SW480 (cell line): ENCODE results near the gene PALM.
A peak's percentile ranks its signal among the peaks of the same experiment; 100 is the strongest.
"Not testable (repeated sequence)": the region's sequence is repeated elsewhere in the genome, so short reads cannot be mapped to it uniquely, and the experiment has no call there.

ENCODE experiments used
- DNase-seq: peaks from one replicate; pipeline ENCODE4 v3.0.0-alpha.2; 2016; ENCODE audit warnings: low spot score

The PALM gene

DNA sequence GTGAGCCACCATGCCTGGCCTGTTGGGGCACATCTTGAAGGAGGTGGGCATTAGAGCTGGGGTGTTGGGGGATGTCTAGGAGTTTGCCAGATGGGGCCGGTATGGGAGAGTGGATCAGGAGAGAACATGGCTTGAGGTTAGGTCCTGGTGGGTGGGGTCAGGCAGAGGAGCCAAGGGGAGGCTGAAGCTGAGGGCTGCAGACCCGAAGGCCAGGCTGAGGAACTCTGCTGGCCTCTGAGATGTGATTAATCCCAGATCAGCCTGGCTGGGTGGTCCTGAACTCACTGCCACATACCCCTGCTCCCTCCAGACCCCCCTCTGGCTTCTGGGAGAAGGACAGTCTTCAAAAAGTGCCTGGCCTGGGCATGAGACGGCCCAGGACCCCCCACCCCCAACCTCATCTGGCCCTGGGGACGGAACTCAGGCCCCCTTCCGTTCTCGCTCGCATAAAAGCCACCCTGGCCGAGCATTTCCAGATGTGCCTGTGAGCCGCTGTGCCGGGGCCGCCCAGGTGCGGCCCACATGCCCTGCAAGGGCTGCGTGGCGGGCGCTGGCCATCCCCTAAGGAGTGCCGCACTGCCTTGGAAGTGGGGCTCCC is 29.8 kb upstream of the PALM start:
- no peak for DNase-seq

GRCh38 chr19:679418-680286 is 29.1 kb upstream of the PALM start:
- DNase-seq, result no peak

- DNase-seq, result peak; percentile 90
Measured at GRCh38 chr19:680287-681028, 28.3 kb upstream of the PALM start.

DNA sequence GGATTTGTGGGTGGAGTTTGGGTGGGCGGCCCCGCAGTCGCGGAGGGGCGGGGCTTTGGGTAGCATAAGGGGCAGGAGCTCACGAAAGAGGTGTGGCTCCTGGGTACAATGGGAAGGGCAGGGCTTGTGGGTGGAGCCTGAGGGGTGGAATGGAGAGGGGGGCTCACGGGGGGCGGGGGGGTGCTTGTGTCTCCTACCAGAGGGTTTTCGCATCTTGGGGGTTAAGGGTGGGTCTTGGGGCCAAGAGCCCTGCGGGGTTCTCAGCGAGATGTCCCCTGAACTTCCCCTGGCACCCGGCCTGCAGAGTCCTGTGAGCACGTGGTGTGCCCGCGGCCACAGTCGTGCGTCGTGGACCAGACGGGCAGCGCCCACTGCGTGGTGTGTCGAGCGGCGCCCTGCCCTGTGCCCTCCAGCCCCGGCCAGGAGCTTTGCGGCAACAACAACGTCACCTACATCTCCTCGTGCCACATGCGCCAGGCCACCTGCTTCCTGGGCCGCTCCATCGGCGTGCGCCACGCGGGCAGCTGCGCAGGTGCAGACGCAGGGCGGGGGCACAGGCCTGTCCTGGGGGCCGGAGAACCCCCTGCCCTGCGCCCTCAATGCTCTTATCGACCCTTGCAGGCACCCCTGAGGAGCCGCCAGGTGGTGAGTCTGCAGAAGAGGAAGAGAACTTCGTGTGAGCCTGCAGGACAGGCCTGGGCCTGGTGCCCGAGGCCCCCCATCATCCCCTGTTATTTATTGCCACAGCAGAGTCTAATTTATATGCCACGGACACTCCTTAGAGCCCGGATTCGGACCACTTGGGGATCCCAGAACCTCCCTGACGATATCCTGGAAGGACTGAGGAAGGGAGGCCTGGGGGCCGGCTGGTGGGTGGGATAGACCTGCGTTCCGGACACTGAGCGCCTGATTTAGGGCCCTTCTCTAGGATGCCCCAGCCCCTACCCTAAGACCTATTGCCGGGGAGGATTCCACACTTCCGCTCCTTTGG is 27.4 kb upstream of the PALM start:
- DNase-seq, result no peak

GRCh38 chr19:682678-683320 is 25.9 kb upstream of the PALM start:
- DNase-seq, result no peak

- no peak for DNase-seq
Measured at GRCh38 chr19:685454-685931, 23.2 kb upstream of the PALM start.

GRCh38 chr19:686589-687297 is 22.0 kb upstream of the PALM start:
- no peak for DNase-seq

- DNase-seq, result no peak
Measured at GRCh38 chr19:687569-688166, 21.1 kb upstream of the PALM start.

DNA sequence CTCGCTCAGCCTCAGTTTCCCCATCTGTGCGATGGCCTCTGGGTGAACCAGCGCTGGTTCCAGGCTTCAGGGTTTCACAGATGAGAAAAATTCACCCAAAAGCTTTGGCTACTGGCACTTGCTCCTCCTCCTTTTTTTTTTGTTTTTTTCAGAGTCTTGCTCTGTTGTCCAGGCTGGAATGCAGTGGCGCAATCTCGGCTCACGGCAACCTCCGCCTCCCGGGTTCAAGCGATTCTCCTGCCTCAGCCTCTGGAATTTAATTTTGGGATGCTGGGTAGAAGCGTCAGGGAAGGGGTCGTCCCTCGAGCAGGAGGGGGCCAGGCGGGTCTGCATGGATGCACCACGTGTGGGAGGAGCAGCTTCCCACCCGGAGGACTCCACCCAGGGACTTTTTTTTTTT is 20.5 kb upstream of the PALM start:
- DNase-seq, result no peak

DNA sequence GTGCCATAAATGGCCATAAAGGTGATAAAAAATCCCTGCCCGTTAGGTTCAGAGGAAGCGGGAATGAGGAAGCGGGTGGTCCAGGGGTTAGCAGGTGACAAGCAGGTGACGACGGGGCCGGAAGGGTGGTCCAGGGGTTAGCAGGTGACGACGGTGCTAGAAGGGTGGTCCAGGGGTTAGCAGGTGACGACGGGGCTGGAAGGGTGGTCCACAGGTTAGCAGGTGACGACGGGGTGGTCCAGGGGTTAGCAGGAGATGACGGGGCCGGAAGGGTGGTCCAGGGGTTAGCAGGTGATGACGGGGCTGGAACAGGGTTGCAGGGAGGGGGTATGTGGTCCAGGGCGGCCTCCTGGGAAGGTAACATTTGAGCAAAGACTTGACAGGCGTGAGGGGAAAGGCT is 19.7 kb upstream of the PALM start:
- no peak for DNase-seq

- no peak for DNase-seq
Measured at GRCh38 chr19:690203-690602, 18.5 kb upstream of the PALM start.

GRCh38 chr19:694481-695351 is 14.0 kb upstream of the PALM start:
- no peak for DNase-seq

GRCh38 chr19:695352-695949 is 13.3 kb upstream of the PALM start, which contains the start of gene PRSS57:
Gene PRSS57 (minus strand): TSS chr19:695452. CDS start chr19:695430, 22 bp downstream.
- DNase-seq, result no peak

DNA sequence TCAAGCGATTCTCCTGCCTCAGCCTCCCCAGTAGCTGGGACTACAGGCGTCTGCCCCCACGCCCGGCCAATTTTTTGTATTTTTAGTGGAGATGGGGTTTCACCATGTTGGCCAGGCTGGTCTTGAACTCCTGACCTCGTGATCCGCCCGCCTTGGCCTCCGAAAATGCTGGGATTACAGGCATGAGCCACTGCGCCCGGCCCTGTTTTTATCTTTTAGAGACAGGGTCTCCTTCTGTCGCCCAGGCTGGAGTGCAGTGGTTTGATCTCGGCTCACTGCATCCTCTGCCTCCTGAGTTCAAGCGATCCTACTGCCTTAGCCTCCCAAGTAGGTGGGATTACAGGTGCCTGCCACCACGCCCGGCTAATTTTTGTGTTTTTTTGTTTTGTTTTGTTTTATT is 10.2 kb upstream of the PALM start:
- DNase-seq, result not testable (repeated sequence)

GRCh38 chr19:699885-700284 is 8.8 kb upstream of the PALM start:
- DNase-seq, result not testable (repeated sequence)

DNA sequence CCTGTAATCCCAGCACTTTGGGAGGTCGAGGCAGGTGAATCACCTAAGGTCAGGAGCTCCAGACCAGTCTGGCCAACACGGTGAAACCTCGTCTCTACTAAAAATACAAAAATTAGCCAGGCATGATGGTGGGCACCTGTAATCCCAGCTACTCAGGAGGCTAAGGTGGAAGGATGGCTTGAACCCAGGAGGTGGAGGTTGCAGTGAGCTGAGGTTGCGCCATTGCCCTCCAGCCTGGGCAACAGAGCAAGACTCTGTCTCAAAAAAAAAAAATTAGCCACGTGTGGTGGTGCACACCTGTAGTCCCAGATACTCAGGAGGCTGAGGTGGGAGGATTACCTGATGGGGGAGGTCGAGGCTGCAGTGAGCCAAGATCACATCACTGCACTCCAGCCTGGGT is 5.9 kb upstream of the PALM start:
- DNase-seq, result not testable (repeated sequence)

GRCh38 chr19:703329-703650 is 5.4 kb upstream of the PALM start:
- DNase-seq, result no peak

DNA sequence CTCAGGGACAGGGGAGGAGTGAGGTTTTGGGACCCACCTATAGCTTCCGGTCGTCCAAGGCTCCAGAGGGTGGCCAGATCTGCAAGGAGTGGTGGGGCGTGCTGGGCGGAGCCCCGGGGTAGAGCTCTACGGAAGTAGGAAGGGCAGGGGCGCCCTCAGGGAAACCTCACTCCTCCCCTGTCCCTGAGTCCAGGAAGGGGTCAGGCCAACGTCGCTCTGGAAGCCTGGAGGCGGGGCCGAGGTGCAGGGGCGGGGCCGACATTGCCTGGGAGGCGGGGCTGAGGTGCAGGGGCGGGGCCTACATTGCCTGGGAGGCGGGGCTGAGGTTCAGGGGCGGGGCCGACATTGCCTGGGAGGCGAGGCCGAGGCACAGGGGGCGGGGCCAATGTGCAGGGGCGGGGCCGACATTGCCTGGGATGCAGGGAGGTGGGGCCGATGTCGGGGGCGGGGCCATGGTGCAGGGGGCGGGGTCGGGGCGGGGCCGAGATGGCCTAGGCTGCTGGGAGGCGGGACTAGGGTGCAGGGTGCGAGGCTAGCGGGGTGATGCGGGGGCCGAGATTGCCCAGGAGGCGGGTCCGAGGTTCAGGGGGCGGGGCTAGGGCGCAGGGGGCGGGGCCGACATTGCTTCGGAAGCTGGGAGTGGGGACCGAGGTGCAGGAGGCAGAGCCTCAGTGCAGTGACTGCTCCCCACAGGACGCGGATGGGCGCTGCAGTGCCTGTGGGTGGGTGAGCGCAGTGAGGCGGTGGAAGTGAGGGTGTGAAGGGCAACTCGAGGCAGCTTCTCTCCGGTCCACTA is 4.9 kb upstream of the PALM start:
- peak; percentile 50 for DNase-seq
